ENCODE data around the gene AP2B1.

AP2B1 gene

DNA sequence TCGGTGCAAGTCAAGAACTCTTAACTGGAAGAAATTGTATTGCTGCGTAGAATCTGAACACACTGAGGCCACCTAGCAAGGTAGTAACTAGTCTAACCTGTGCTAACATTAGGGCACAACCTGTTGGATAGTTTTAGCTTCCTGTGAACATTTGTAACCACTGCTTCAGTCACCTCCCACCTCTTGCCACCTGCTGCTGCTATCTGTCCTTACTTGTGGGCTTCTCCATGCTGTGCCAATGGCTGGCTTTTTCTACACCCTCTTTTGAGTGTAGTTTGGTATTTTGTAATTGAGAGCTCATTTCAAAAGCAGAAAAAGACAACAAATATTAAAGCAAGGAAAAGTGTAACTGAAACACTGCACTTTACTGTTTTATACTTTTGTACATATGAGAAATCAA is 136.6 kb downstream of the AP2B1 start:
- H3K9me3 ChIP-seq (replicated peaks; ENCODE audit: insufficient read depth, low read length): no peaks in the 10 kb centered on the region
- no peaks in the 10 kb centered on the region for H3F3A ChIP-seq (ENCODE audit: insufficient read depth, low read length)
- H3K4me2 ChIP-seq (ENCODE audit: low read depth, low read length): no peak overlapping the region
- H3K4me3 ChIP-seq (ENCODE audit: low read length): no peak overlapping the region
- DNase-seq: no peak
- TF ChIP-seq, protein P1, sequence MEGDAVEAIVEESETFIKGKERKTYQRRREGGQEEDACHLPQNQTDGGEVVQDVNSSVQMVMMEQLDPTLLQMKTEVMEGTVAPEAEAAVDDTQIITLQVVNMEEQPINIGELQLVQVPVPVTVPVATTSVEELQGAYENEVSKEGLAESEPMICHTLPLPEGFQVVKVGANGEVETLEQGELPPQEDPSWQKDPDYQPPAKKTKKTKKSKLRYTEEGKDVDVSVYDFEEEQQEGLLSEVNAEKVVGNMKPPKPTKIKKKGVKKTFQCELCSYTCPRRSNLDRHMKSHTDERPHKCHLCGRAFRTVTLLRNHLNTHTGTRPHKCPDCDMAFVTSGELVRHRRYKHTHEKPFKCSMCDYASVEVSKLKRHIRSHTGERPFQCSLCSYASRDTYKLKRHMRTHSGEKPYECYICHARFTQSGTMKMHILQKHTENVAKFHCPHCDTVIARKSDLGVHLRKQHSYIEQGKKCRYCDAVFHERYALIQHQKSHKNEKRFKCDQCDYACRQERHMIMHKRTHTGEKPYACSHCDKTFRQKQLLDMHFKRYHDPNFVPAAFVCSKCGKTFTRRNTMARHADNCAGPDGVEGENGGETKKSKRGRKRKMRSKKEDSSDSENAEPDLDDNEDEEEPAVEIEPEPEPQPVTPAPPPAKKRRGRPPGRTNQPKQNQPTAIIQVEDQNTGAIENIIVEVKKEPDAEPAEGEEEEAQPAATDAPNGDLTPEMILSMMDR (IDR thresholded peaks at IDR 0.05; ENCODE audit: low read length): no peak
- TF ChIP-seq EZH2 (optimal IDR thresholded peaks at IDR 0.05; ENCODE audit: low read depth, low read length): no peak
- TF ChIP-seq EZH2phosphoT487 (IDR thresholded peaks at IDR 0.05; ENCODE audit: low read length): no peak
- H3K79me2 ChIP-seq (ENCODE audit: low read length): no peaks in the 10 kb centered on the region
- H3K9me2 ChIP-seq (replicated peaks; ENCODE audit: insufficient read depth, low read length): no peaks in the 10 kb centered on the region
- H3K36me3 ChIP-seq (replicated peaks; ENCODE audit: insufficient read depth, low read length): no peaks in the 10 kb centered on the region
- H4K20me1 ChIP-seq (ENCODE audit: insufficient read depth, low read length): no peaks in the 10 kb centered on the region
- H3K27me3 ChIP-seq (replicated peaks; ENCODE audit: insufficient read depth, low read length): no peaks in the 10 kb centered on the region
- H3K4me1 ChIP-seq (ENCODE audit: low read length): peaks cover 18% of the 10 kb centered on the region
- no peak overlapping the region for H2AFZ ChIP-seq (ENCODE audit: low read length)
- H3K27ac ChIP-seq (ENCODE audit: low read length): no peak overlapping the region
- H3K9ac ChIP-seq (ENCODE audit: low read length): no peak overlapping the region

DNA sequence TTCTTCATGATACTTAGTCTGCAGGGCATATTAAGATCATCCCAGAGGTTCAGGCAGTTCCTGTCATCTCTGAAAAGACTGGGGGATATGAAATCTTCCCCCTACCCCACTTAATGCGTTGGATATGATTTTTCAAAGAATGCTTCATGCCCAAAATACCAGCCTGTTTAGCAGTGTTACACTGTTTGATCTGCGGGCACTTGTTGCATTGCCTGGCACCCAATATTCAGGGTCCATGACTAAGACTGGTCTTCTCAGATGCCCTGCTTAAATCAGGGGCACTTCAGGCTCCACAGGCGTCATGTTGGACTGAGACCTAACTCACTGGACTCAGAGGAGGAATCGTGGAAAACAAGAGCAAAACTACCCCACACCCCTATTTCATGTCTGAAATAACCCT is 137.9 kb downstream of the AP2B1 start:
- no peaks in the 10 kb centered on the region for H3F3A ChIP-seq (ENCODE audit: insufficient read depth, low read length)
- H3K4me3 ChIP-seq (ENCODE audit: low read length): no peak overlapping the region
- H3K9ac ChIP-seq (ENCODE audit: low read length): no peak overlapping the region
- no peak overlapping the region for H2AFZ ChIP-seq (ENCODE audit: low read length)
- H4K20me1 ChIP-seq (ENCODE audit: insufficient read depth, low read length): no peaks in the 10 kb centered on the region
- DNase-seq: no peak
- H3K9me2 ChIP-seq (replicated peaks; ENCODE audit: insufficient read depth, low read length): no peaks in the 10 kb centered on the region
- peaks cover 18% of the 10 kb centered on the region for H3K4me1 ChIP-seq (ENCODE audit: low read length)
- H3K79me2 ChIP-seq (ENCODE audit: low read length): no peaks in the 10 kb centered on the region
- H3K36me3 ChIP-seq (replicated peaks; ENCODE audit: insufficient read depth, low read length): no peaks in the 10 kb centered on the region
- H3K27ac ChIP-seq (ENCODE audit: low read length): no peak overlapping the region
- no peaks in the 10 kb centered on the region for H3K27me3 ChIP-seq (replicated peaks; ENCODE audit: insufficient read depth, low read length)
- TF ChIP-seq EZH2 (optimal IDR thresholded peaks at IDR 0.05; ENCODE audit: low read depth, low read length) (no peak), EZH2phosphoT487 (IDR thresholded peaks at IDR 0.05; ENCODE audit: low read length) (no peak)
- TF ChIP-seq, protein P1 (IDR thresholded peaks at IDR 0.05; ENCODE audit: low read length): no peak
- no peak overlapping the region for H3K4me2 ChIP-seq (ENCODE audit: low read depth, low read length)
- no peaks in the 10 kb centered on the region for H3K9me3 ChIP-seq (replicated peaks; ENCODE audit: insufficient read depth, low read length)

DNA sequence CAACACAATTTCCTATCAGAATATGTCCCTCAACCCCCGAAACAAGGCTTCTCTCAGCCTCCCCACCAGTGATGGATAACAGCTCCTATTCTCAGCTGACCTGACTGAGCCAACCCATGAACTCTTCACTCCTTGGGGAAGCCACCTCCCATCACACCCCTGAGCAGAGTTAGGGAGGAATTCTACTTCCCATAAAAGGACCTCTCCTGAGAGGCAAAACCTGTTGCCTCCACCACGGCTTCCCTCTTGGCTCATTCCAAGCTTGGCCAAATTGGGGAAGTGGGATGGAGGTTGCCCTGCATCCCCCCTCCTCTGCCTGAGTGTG is 138.6 kb downstream of the AP2B1 start:
- Histone ChIP-seq H3K9ac (ENCODE audit: low read length) (no peak overlapping the region), H3K4me2 (ENCODE audit: low read depth, low read length) (no peak overlapping the region), H3K27ac (ENCODE audit: low read length) (no peak overlapping the region)

More for the DNA sequence above, 138.6 kb downstream of the AP2B1 start:
- no peaks in the 10 kb centered on the region for H3K9me3 ChIP-seq (replicated peaks; ENCODE audit: insufficient read depth, low read length)
- H3K27me3 ChIP-seq (replicated peaks; ENCODE audit: insufficient read depth, low read length): no peaks in the 10 kb centered on the region
- no peaks in the 10 kb centered on the region for H3F3A ChIP-seq (ENCODE audit: insufficient read depth, low read length)
- H3K4me3 ChIP-seq (ENCODE audit: low read length): no peak overlapping the region
- no peak for DNase-seq
- H3K4me1 ChIP-seq (ENCODE audit: low read length): peaks cover 18% of the 10 kb centered on the region
- no peaks in the 10 kb centered on the region for H3K79me2 ChIP-seq (ENCODE audit: low read length)
- no peaks in the 10 kb centered on the region for H3K9me2 ChIP-seq (replicated peaks; ENCODE audit: insufficient read depth, low read length)
- no peaks in the 10 kb centered on the region for H4K20me1 ChIP-seq (ENCODE audit: insufficient read depth, low read length)
- no peak for TF ChIP-seq EZH2 (optimal IDR thresholded peaks at IDR 0.05; ENCODE audit: low read depth, low read length)
- no peak for TF ChIP-seq EZH2phosphoT487 (IDR thresholded peaks at IDR 0.05; ENCODE audit: low read length)
- TF ChIP-seq, protein P1 (IDR thresholded peaks at IDR 0.05; ENCODE audit: low read length): no peak
- H3K36me3 ChIP-seq (replicated peaks; ENCODE audit: insufficient read depth, low read length): no peaks in the 10 kb centered on the region
- H2AFZ ChIP-seq (ENCODE audit: low read length): no peak overlapping the region
